GM13976 (cell line): Measurements from ENCODE around the gene COPB2.
"Not testable (repeated sequence)": the region's sequence is repeated elsewhere in the genome, so short reads cannot be mapped to it uniquely, and the experiment has no call there.

Experiments used
- DNase-seq: peaks from one replicate; pipeline ENCODE4 v3.0.0; 2012; ENCODE audit warnings: low spot score
- CTCF ChIP-seq: IDR thresholded peaks from 2 replicates; pipeline ENCODE4 v1.5.1; 2012; ENCODE audit warnings: borderline replicate concordance, mild to moderate bottlenecking; ENCODE audit not compliant: insufficient read depth; ENCODE audit errors: extremely low read depth, missing control alignments, control extremely low read depth
- in situ Hi-C: fragments of 300-500 bp; cut with MboI; formaldehyde crosslinking; loops from one replicate; pipeline ENCODE4 v1.12.0; 2022; ENCODE audit warnings: low sequenced_read_pairs, mixed read lengths, inconsistent platforms; ENCODE audit not compliant: unreplicated experiment

The COPB2 gene

GRCh38 chr3:139346771-139347170, 42.7 kb downstream of the COPB2 start:
- no peak for DNase-seq
- TF ChIP-seq CTCF = no peak
- in situ Hi-C loops = no loop called here

GRCh38 chr3:139343895-139344856, 45.3 kb downstream of the COPB2 start, which contains the start of gene MRPS22:
Gene MRPS22, plus strand, starts transcription at chr3:139344020. Its CDS starts 7 bp downstream, at chr3:139344027.
- DNase-seq = peak; percentile 91
- in situ Hi-C loops = no loop called here
- no peak for TF ChIP-seq CTCF

- no peak for TF ChIP-seq CTCF
- DNase-seq = no peak
- in situ Hi-C loops = no loop called here
Measured at GRCh38 chr3:139342054-139342453, 47.4 kb downstream of the COPB2 start.

- in situ Hi-C loops = no loop called here
- no peak for TF ChIP-seq CTCF
- no peak for DNase-seq
Measured at GRCh38 chr3:139340784-139341183, 48.7 kb downstream of the COPB2 start.

GRCh38 chr3:139339219-139339906, 50.1 kb downstream of the COPB2 start:
- in situ Hi-C loops = no loop called here
- no peak for TF ChIP-seq CTCF
- no peak for DNase-seq

DNA sequence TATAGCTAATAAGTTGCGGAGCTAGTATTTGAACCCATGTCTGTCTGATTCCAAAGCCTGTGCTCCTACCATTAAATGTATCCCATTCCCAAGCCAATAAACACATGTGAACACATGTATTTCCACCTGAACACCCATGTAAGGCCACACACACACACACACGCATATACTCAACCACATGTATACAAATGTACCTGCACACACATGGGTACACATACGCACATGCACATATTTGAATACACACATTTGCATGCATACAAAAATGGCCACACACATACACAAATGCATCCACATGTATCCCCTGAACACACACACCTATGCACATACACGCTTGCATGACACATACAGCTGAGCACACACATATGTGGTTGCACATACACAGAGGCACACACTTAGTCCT, 51.0 kb downstream of the COPB2 start:
- no peak for DNase-seq
- no peak for TF ChIP-seq CTCF
- in situ Hi-C loops = no loop called here

- in situ Hi-C loops = not testable (repeated sequence)
Measured at GRCh38 chr3:139334675-139335074, 54.8 kb downstream of the COPB2 start.

More at GRCh38 chr3:139334675-139335074, 54.8 kb downstream of the COPB2 start:
- DNase-seq = not testable (repeated sequence)
